ENCODE measurements around the gene FOSL1.

- no peak for TF ChIP-seq EP300 (IDR thresholded peaks at IDR 0.05)
- TF ChIP-seq, protein P1, sequence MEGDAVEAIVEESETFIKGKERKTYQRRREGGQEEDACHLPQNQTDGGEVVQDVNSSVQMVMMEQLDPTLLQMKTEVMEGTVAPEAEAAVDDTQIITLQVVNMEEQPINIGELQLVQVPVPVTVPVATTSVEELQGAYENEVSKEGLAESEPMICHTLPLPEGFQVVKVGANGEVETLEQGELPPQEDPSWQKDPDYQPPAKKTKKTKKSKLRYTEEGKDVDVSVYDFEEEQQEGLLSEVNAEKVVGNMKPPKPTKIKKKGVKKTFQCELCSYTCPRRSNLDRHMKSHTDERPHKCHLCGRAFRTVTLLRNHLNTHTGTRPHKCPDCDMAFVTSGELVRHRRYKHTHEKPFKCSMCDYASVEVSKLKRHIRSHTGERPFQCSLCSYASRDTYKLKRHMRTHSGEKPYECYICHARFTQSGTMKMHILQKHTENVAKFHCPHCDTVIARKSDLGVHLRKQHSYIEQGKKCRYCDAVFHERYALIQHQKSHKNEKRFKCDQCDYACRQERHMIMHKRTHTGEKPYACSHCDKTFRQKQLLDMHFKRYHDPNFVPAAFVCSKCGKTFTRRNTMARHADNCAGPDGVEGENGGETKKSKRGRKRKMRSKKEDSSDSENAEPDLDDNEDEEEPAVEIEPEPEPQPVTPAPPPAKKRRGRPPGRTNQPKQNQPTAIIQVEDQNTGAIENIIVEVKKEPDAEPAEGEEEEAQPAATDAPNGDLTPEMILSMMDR (IDR thresholded peaks at IDR 0.05), result no peak
- no peak for TF ChIP-seq POLR2A (IDR thresholded peaks at IDR 0.05)
- no peak for TF ChIP-seq POLR2AphosphoS5 (IDR thresholded peaks at IDR 0.05)
Measured at GRCh38 chr11:65871811-65872548, 28.2 kb downstream of the FOSL1 start.

Data from upper lobe of left lung (tissue), 4 donors.